ENCODE data around the gene FA2H.
A peak's percentile ranks its signal among the peaks of the same experiment; 100 is the strongest.
"Not testable (repeated sequence)": the region's sequence is repeated elsewhere in the genome, so short reads cannot be mapped to it uniquely, and the experiment has no call there.

FA2H gene

DNA sequence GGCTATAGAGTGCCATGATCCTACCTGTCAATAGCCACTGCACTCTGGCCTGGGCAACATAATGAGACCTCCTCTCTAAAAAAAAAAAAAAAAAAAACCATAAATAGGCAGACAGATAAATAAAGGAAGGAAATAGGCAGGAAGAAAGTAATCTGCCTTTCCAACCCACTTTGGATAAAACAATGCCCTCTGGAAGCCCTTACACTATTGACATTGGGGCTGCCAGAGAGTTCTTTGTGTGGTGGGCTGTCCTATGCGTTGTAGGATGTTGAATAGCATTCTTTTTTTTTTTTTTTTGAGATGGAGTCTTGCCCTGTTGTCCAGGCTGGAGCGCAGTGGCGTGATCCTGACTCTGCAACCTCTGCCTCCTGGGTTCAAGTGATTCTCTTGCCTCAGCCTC, 100.7 kb downstream of the FA2H start:
- no peak for DNase-seq

DNA sequence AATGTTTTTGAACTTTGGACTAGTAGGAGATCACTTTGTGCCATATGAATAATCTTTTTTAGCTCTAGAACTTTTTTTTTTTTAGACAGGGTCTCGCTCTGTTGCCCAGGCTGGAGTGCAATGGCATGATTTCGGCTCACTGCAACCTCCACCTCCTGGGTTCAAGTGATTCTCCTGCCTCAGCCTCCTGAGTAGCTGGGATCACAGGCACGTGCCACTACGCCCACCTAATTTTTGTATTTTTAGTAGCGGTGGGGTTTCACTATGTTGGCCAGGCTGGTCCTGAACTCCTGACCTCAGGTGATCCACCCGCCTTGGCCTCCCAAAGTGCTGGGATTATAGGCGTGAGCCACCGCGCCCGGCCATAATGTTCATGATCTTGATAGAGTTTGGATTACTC, 105.7 kb downstream of the FA2H start:
- not testable (repeated sequence) for DNase-seq

DNA sequence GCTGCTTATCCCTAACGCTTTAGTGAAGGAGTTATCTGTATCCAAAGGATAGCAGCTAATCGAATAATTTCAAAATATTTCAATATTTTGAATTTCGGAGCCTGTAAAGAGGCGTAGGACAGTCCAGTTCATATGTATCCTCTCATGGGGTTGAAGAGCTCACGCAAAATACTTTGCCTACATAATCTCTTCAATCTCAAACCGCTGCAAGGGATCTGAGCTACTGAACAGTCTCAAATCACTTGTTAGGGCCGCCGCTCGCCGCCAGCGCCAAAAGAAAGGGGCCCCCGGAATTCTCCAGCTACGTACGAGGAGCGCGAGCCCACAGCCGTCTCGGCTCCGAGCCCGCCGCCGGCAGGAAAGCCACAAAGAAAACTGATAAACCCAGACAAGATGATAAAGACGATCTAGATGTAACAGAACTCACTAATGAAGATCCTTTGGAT, 107.3 kb downstream of the FA2H start:
- peak; percentile 27 for DNase-seq

DNA sequence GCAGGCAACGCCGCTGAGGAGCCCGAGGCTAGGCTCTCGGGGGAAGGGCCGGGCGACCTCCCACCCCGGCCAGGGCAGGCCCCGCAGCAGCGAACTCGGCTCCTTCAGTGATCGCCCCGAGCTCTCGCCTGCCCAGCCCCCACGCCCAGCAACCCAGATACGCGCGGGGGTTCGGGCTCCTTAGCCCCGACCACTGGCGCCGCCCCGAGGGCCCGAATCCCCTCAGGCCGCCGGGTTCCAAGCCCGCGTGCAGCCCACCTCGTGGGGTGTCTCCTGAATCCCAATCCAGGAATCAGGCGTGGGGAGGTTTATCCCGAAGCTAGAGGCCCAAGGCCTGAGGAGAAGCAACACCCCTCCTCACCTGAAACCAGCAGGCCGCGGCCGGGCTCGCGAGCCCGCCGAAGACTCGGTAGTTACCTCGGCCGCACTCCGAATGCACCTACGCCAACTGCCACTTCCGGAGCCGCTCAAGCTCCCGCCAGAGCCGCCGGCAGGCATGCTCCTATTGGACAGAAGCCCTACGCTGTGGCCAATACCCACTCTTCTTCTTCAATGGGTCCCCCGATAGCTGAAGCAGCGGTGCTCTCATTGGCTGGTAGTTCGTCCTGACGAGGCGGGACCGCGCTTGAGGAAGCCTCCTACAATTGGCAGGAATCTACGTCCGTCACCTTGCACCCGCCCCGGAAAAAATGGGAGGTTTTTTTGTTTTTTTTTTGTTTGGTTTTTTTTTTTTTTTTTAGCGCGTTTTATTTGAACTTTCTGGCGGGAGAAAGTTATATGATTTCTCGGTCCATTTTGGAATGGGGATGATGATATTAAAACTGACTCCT, 108.0 kb downstream of the FA2H start, which contains the start of gene RFWD3:
TSS of gene RFWD3 (minus strand) at position 453 of the 830 bp plus-strand sequence. CDS start 5,428 bp downstream, outside the sequence.
- peak; percentile 98 for DNase-seq

DNA sequence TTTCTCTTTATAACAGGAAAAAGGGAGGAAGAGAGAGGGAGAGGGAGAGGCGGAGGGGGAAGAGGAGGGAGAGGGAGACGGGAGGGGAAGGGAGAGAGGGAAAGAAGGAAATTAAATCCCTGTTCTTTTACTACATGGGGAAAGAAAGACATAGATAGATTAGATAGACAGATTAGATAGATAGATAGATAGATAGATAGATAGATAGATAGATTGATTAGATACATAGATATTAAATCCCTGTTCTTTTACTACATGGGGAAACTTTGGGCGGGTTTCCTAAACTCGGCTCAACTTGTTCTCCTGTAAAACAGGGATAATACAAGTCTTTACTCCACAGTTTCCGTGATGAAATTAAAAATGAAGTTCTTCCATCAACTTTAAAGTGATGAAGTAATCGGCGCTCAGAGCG, 108.6 kb downstream of the FA2H start:
- DNase-seq: no peak

Measured in fibroblast of skin of back (primary cell).